HEK293 (cell line): Measurements from ENCODE around the gene SLC27A3.

ENCODE experiments used
- GLI4 ChIP-seq: fragments of 450-650 bp; formaldehyde crosslinking; IDR thresholded peaks from 2 replicates; pipeline ENCODE4 v1.5.1; 2016; ENCODE audit warnings: missing biosample characterization, missing genetic modification characterization
- OSR2 ChIP-seq: fragments of 450-650 bp; formaldehyde crosslinking; IDR thresholded peaks from 2 replicates; pipeline ENCODE4 v1.5.1; 2016; ENCODE audit warnings: missing biosample characterization, missing genetic modification characterization
- RBAK ChIP-seq: fragments of 450-650 bp; formaldehyde crosslinking; IDR thresholded peaks from 2 replicates; pipeline ENCODE4 v1.5.1; 2016; ENCODE audit warnings: missing biosample characterization, missing genetic modification characterization
- ZNF2 ChIP-seq: fragments of 450-650 bp; formaldehyde crosslinking; IDR thresholded peaks from 2 replicates; pipeline ENCODE4 v1.5.1; 2016; ENCODE audit warnings: missing biosample characterization, missing genetic modification characterization
- ZNF23 ChIP-seq: fragments of 450-650 bp; formaldehyde crosslinking; IDR thresholded peaks from 2 replicates; pipeline ENCODE4 v1.5.1; 2016; ENCODE audit warnings: missing biosample characterization, missing genetic modification characterization, borderline replicate concordance
- ZNF274 ChIP-seq, 2 experiments: fragments of 200-500 bp in 1 of 2; fragments of 450-650 bp in 1 of 2; sonication (Bioruptor generic) in 1 of 2; formaldehyde crosslinking in 1 of 2; IDR thresholded peaks; 2 replicates each; pipeline versions ENCODE4 v1.5.1 to v1.6.1; 2014 to 2016; ENCODE audit warnings: borderline replicate concordance in 1 of 2, inconsistent platforms in 1 of 2, low read length in 1 of 2, missing biosample characterization in 1 of 2, missing genetic modification characterization in 1 of 2
- ZNF292 ChIP-seq: fragments of 450-650 bp; formaldehyde crosslinking; IDR thresholded peaks from 2 replicates; pipeline ENCODE4 v1.5.1; 2016; ENCODE audit warnings: low read depth, missing biosample characterization, missing genetic modification characterization, borderline replicate concordance
- ZNF660 ChIP-seq: fragments of 450-650 bp; IDR thresholded peaks from 2 replicates; pipeline ENCODE4 v1.5.1; 2018; ENCODE audit warnings: missing biosample characterization, mild to moderate bottlenecking, missing genetic modification characterization
- ZNF792 ChIP-seq: fragments of 450-650 bp; formaldehyde crosslinking; IDR thresholded peaks from 2 replicates; pipeline ENCODE4 v1.5.1; 2016; ENCODE audit warnings: missing biosample characterization, missing genetic modification characterization
- TF ChIP-seq, protein P1 (sequence below): fragments of 450-650 bp; formaldehyde crosslinking; IDR thresholded peaks from 2 replicates; pipeline ENCODE4 v1.5.1; 2016; ENCODE audit warnings: missing biosample characterization, missing genetic modification characterization
- TF ChIP-seq, protein P2 (sequence below): sonication (generic); formaldehyde crosslinking; IDR thresholded peaks from 2 replicates; pipeline ENCODE4 v1.8.1; 2022; ENCODE audit warnings: mild to moderate bottlenecking, moderate library complexity, missing genetic modification reagents
- TF ChIP-seq, protein P3 (sequence below): fragments of 450-650 bp; formaldehyde crosslinking; IDR thresholded peaks from 2 replicates; pipeline ENCODE4 v1.5.1; 2016; ENCODE audit warnings: missing biosample characterization, missing genetic modification characterization
- TF ChIP-seq, protein P4 (sequence below): fragments of 450-650 bp; formaldehyde crosslinking; IDR thresholded peaks from 2 replicates; pipeline ENCODE4 v1.5.1; 2016; ENCODE audit warnings: missing biosample characterization, missing genetic modification characterization
- TF ChIP-seq, protein P5 (sequence below): fragments of 450-650 bp; formaldehyde crosslinking; IDR thresholded peaks from 2 replicates; pipeline ENCODE4 v1.5.1; 2016; ENCODE audit warnings: missing biosample characterization, missing genetic modification characterization, low read depth

DNA sequence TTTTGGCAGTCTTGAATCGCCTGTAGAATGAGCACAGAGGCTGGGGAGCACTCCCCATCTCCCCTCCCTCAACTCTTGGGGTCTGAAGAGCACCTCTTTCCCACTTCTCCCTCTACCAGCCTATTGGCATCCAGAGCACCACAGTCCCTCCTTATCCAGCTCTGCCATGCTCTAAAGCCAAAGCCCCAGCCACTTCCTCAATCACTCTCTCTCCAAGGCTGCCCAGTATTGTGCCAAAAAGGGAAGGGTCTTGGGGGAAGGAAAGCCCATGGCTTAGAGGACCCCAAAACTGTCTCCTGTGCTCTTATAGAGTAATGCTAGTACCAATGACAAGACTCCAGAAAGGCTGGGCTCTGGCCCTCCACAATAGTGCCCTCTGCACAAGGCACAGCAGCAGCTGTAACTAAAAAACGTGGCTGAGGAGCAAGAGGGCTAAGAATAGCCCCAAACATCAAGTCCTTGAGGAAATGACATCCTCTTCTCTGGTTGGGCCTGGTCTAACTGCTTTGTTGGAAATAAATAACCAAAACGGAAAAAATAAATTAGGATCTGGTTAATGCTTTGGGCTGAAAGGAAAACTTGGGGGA, 28.4 kb downstream of the SLC27A3 start:
- TF ChIP-seq, protein P1, sequence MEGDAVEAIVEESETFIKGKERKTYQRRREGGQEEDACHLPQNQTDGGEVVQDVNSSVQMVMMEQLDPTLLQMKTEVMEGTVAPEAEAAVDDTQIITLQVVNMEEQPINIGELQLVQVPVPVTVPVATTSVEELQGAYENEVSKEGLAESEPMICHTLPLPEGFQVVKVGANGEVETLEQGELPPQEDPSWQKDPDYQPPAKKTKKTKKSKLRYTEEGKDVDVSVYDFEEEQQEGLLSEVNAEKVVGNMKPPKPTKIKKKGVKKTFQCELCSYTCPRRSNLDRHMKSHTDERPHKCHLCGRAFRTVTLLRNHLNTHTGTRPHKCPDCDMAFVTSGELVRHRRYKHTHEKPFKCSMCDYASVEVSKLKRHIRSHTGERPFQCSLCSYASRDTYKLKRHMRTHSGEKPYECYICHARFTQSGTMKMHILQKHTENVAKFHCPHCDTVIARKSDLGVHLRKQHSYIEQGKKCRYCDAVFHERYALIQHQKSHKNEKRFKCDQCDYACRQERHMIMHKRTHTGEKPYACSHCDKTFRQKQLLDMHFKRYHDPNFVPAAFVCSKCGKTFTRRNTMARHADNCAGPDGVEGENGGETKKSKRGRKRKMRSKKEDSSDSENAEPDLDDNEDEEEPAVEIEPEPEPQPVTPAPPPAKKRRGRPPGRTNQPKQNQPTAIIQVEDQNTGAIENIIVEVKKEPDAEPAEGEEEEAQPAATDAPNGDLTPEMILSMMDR, result no peak
- TF ChIP-seq RBAK (tag by site-specific recombination) (no peak), ZNF292 (no peak), GLI4 (tag by site-specific recombination) (no peak), ZNF274 (IDR thresholded peaks at IDR 0.05; ENCODE audit: low read length) (no peak), ZNF274 (tag by site-specific recombination; IDR thresholded peaks at IDR 0.05; ENCODE audit: borderline replicate concordance) (no peak), ZNF660 (tag by site-specific recombination) (no peak), OSR2 (tag by site-specific recombination) (no peak), ZNF23 (tag by site-specific recombination) (no peak), ZNF2 (tag by site-specific recombination) (no peak), ZNF792 (tag by site-specific recombination) (no peak)
- TF ChIP-seq, protein P2, sequence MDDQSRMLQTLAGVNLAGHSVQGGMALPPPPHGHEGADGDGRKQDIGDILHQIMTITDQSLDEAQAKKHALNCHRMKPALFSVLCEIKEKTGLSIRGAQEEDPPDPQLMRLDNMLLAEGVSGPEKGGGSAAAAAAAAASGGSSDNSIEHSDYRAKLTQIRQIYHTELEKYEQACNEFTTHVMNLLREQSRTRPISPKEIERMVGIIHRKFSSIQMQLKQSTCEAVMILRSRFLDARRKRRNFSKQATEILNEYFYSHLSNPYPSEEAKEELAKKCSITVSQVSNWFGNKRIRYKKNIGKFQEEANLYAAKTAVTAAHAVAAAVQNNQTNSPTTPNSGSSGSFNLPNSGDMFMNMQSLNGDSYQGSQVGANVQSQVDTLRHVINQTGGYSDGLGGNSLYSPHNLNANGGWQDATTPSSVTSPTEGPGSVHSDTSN (CRISPR knock-in tag), result no peak
- TF ChIP-seq, protein P3, sequence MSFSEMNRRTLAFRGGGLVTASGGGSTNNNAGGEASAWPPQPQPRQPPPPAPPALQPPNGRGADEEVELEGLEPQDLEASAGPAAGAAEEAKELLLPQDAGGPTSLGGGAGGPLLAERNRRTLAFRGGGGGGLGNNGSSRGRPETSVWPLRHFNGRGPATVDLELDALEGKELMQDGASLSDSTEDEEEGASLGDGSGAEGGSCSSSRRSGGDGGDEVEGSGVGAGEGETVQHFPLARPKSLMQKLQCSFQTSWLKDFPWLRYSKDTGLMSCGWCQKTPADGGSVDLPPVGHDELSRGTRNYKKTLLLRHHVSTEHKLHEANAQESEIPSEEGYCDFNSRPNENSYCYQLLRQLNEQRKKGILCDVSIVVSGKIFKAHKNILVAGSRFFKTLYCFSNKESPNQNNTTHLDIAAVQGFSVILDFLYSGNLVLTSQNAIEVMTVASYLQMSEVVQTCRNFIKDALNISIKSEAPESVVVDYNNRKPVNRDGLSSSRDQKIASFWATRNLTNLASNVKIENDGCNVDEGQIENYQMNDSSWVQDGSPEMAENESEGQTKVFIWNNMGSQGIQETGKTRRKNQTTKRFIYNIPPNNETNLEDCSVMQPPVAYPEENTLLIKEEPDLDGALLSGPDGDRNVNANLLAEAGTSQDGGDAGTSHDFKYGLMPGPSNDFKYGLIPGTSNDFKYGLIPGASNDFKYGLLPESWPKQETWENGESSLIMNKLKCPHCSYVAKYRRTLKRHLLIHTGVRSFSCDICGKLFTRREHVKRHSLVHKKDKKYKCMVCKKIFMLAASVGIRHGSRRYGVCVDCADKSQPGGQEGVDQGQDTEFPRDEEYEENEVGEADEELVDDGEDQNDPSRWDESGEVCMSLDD, result no peak
- TF ChIP-seq, protein P4, sequence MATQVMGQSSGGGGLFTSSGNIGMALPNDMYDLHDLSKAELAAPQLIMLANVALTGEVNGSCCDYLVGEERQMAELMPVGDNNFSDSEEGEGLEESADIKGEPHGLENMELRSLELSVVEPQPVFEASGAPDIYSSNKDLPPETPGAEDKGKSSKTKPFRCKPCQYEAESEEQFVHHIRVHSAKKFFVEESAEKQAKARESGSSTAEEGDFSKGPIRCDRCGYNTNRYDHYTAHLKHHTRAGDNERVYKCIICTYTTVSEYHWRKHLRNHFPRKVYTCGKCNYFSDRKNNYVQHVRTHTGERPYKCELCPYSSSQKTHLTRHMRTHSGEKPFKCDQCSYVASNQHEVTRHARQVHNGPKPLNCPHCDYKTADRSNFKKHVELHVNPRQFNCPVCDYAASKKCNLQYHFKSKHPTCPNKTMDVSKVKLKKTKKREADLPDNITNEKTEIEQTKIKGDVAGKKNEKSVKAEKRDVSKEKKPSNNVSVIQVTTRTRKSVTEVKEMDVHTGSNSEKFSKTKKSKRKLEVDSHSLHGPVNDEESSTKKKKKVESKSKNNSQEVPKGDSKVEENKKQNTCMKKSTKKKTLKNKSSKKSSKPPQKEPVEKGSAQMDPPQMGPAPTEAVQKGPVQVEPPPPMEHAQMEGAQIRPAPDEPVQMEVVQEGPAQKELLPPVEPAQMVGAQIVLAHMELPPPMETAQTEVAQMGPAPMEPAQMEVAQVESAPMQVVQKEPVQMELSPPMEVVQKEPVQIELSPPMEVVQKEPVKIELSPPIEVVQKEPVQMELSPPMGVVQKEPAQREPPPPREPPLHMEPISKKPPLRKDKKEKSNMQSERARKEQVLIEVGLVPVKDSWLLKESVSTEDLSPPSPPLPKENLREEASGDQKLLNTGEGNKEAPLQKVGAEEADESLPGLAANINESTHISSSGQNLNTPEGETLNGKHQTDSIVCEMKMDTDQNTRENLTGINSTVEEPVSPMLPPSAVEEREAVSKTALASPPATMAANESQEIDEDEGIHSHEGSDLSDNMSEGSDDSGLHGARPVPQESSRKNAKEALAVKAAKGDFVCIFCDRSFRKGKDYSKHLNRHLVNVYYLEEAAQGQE, result no peak
- TF ChIP-seq, protein P5, sequence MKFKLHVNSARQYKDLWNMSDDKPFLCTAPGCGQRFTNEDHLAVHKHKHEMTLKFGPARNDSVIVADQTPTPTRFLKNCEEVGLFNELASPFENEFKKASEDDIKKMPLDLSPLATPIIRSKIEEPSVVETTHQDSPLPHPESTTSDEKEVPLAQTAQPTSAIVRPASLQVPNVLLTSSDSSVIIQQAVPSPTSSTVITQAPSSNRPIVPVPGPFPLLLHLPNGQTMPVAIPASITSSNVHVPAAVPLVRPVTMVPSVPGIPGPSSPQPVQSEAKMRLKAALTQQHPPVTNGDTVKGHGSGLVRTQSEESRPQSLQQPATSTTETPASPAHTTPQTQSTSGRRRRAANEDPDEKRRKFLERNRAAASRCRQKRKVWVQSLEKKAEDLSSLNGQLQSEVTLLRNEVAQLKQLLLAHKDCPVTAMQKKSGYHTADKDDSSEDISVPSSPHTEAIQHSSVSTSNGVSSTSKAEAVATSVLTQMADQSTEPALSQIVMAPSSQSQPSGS (tag by site-specific recombination), result no peak
